WTC11 (cell line): ENCODE measurements around the gene ZFY. TPM values are rescaled to one million over a fixed set of nuclear protein-coding genes. Genes with fewer than 3 reads are reported as not detected.
A peak's percentile ranks its signal among the peaks of the same experiment; 100 is the strongest.

Source experiments
- ATAC-seq: fragments of 200-7000 bp; cut with Tn5 transposase; 2 replicates; pipeline ENCODE4 v1.10.0; 2021; ENCODE audit warnings: mild to moderate bottlenecking, moderate library complexity
- CTCF ChIA-PET: fragments of 300-600 bp; sonication (Branson Sonifier 250); formaldehyde crosslinking; loops from one replicate; lab custom pipeline; 2021; ENCODE audit warnings: antibody characterized with exemption; lab: Charles Lee
- POLR2A ChIA-PET: fragments of 350-600 bp; sonication (Branson Sonifier 250); formaldehyde crosslinking; loops from one replicate; lab custom pipeline; 2021; ENCODE audit warnings: antibody characterized with exemption; lab: Charles Lee
- DNase-seq: peaks from one replicate; pipeline ENCODE4 v3.0.0; 2021; ENCODE audit warnings: low spot score
- H3K27ac Mint-ChIP-seq: 2 replicates; pipeline ENCODE4 v1.8.0; 2021; ENCODE audit warnings: mixed read lengths
- H3K27me3 Mint-ChIP-seq: 2 replicates; pipeline ENCODE4 v1.8.0; 2021; ENCODE audit warnings: low read depth, mild to moderate bottlenecking, moderate library complexity, mixed read lengths
- H3K36me3 Mint-ChIP-seq: 2 replicates; pipeline ENCODE4 v1.8.0; 2021; ENCODE audit warnings: mixed read lengths
- H3K4me1 Mint-ChIP-seq: 2 replicates; pipeline ENCODE4 v1.8.0; 2022; ENCODE audit warnings: mixed read lengths
- H3K4me3 Mint-ChIP-seq: 2 replicates; pipeline ENCODE4 v1.8.0; 2021; ENCODE audit warnings: mild to moderate bottlenecking, moderate library complexity, mixed read lengths
- H3K9me3 Mint-ChIP-seq: 2 replicates; pipeline ENCODE4 v1.8.0; 2021; ENCODE audit warnings: mixed read lengths
- GRHL2 ChIP-seq: fragments of 250-450 bp; sonication (Bioruptor Pico); IDR thresholded peaks from 2 replicates; pipeline ENCODE4 v1.8.0; 2022; ENCODE audit warnings: mild to moderate bottlenecking, moderate library complexity; ENCODE audit not compliant: insufficient replicate concordance, severe bottlenecking
- IRF2 ChIP-seq: sonication (generic); formaldehyde crosslinking; IDR thresholded peaks from 2 replicates; pipeline ENCODE4 v1.8.0; 2022; ENCODE audit warnings: low read depth, missing genetic modification reagents, borderline replicate concordance
- KAT7 ChIP-seq: sonication (generic); formaldehyde crosslinking; IDR thresholded peaks from 2 replicates; pipeline ENCODE4 v1.8.1; 2023; ENCODE audit warnings: missing genetic modification reagents, mild to moderate bottlenecking, borderline replicate concordance
- MXD4 ChIP-seq: fragments of 250-450 bp; sonication (Bioruptor Pico); IDR thresholded peaks from 2 replicates; pipeline ENCODE4 v1.8.0; 2021; ENCODE audit warnings: mild to moderate bottlenecking, moderate library complexity, borderline replicate concordance
- NFE2L1 ChIP-seq: sonication (generic); formaldehyde crosslinking; IDR thresholded peaks from 2 replicates; pipeline ENCODE4 v1.8.1; 2023; ENCODE audit warnings: missing genetic modification reagents
- NFYB ChIP-seq: sonication (generic); formaldehyde crosslinking; conservative IDR thresholded peaks from 2 replicates; pipeline ENCODE4 v1.8.0; 2022; ENCODE audit warnings: low read depth, missing genetic modification reagents
- PRDM15 ChIP-seq: sonication (generic); formaldehyde crosslinking; IDR thresholded peaks from 2 replicates; pipeline ENCODE4 v1.8.0; 2022; ENCODE audit warnings: missing genetic modification reagents
- SP1 ChIP-seq: sonication (generic); formaldehyde crosslinking; conservative IDR thresholded peaks from 2 replicates; pipeline ENCODE4 v1.8.1; 2022; ENCODE audit warnings: missing genetic modification reagents
- STAT6 ChIP-seq: sonication (generic); formaldehyde crosslinking; conservative IDR thresholded peaks from 2 replicates; pipeline ENCODE4 v1.8.1; 2023; ENCODE audit warnings: mild to moderate bottlenecking, low read depth, missing genetic modification reagents, moderate library complexity
- TEAD1 ChIP-seq: sonication (generic); formaldehyde crosslinking; IDR thresholded peaks from 2 replicates; pipeline ENCODE4 v1.8.0; 2022; ENCODE audit warnings: mild to moderate bottlenecking, missing genetic modification reagents
- ZBTB21 ChIP-seq: sonication (generic); formaldehyde crosslinking; IDR thresholded peaks from 2 replicates; pipeline ENCODE4 v1.8.1; 2023; ENCODE audit warnings: mild to moderate bottlenecking, missing genetic modification reagents, borderline replicate concordance
- ZMAT4 ChIP-seq: fragments of 250-450 bp; sonication (Bioruptor Pico); IDR thresholded peaks from 2 replicates; pipeline ENCODE4 v1.9.0; 2021; ENCODE audit warnings: mild to moderate bottlenecking
- ZNF232 ChIP-seq: sonication (generic); formaldehyde crosslinking; IDR thresholded peaks from 2 replicates; pipeline ENCODE4 v1.8.0; 2022; ENCODE audit warnings: mild to moderate bottlenecking, missing genetic modification reagents
- ZNF425 ChIP-seq: fragments of 250-450 bp; sonication (Bioruptor Pico); conservative IDR thresholded peaks from 2 replicates; pipeline ENCODE4 v1.9.0; 2021; ENCODE audit warnings: mild to moderate bottlenecking
- total RNA-seq: library from RNA; stranded (reverse); gene quantifications from 3 replicates; pipeline ENCODE4 v1.2.3, GENCODE V29; 2021
- TF ChIP-seq, protein P1 (sequence below): fragments of 250-450 bp; sonication (Bioruptor Pico); IDR thresholded peaks from 2 replicates; pipeline ENCODE4 v2.1.2; 2022; ENCODE audit warnings: mild to moderate bottlenecking, moderate library complexity
- TF ChIP-seq, protein P2 (sequence below): fragments of 200-600 bp; IDR thresholded peaks from 2 replicates; pipeline ENCODE4 v1.8.0; 2022; ENCODE audit warnings: antibody characterized with exemption

ZFY gene
- total RNA-seq, 1 experiment from 2014 or later, result 6.0 TPM

- ATAC-seq (peak; percentile 84), DNase-seq (peak; percentile 84)
- Mint-ChIP-seq H3K9me3 (no peaks in the 10 kb centered on the region), H3K27me3 (no peaks in the 10 kb centered on the region), H3K27ac (peak overlapping the region; percentile 100), H3K4me1 (peaks cover 22% of the 10 kb centered on the region), H3K4me3 (peak overlapping the region; percentile 80), H3K36me3 (no peaks in the 10 kb centered on the region)
- TF ChIP-seq ZNF232 (CRISPR knock-in tag), result 0 out of 2 replicates have a peak, but pooled peaks have one; percentile 16
- TF ChIP-seq SP1 (CRISPR knock-in tag), result peak; percentile 36; the same call in 1 of the 2 replicates
- no peak for TF ChIP-seq IRF2 (CRISPR knock-in tag)
- TF ChIP-seq STAT6 (CRISPR knock-in tag), result no peak
- no peak for TF ChIP-seq TEAD1 (CRISPR knock-in tag)
- TF ChIP-seq, protein P1, sequence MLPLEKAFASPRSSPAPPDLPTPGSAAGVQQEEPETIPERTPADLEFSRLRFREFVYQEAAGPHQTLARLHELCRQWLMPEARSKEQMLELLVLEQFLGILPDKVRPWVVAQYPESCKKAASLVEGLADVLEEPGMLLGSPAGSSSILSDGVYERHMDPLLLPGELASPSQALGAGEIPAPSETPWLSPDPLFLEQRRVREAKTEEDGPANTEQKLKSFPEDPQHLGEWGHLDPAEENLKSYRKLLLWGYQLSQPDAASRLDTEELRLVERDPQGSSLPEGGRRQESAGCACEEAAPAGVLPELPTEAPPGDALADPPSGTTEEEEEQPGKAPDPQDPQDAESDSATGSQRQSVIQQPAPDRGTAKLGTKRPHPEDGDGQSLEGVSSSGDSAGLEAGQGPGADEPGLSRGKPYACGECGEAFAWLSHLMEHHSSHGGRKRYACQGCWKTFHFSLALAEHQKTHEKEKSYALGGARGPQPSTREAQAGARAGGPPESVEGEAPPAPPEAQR (CRISPR knock-in tag), result no peak
- 0 out of 2 replicates have a peak, but pooled peaks have one; percentile 49 for TF ChIP-seq NFE2L1 (CRISPR knock-in tag)
- TF ChIP-seq, protein P2, sequence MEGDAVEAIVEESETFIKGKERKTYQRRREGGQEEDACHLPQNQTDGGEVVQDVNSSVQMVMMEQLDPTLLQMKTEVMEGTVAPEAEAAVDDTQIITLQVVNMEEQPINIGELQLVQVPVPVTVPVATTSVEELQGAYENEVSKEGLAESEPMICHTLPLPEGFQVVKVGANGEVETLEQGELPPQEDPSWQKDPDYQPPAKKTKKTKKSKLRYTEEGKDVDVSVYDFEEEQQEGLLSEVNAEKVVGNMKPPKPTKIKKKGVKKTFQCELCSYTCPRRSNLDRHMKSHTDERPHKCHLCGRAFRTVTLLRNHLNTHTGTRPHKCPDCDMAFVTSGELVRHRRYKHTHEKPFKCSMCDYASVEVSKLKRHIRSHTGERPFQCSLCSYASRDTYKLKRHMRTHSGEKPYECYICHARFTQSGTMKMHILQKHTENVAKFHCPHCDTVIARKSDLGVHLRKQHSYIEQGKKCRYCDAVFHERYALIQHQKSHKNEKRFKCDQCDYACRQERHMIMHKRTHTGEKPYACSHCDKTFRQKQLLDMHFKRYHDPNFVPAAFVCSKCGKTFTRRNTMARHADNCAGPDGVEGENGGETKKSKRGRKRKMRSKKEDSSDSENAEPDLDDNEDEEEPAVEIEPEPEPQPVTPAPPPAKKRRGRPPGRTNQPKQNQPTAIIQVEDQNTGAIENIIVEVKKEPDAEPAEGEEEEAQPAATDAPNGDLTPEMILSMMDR, result peak; percentile 39; the same call in 1 of the 2 replicates
- TF ChIP-seq ZNF425 (CRISPR knock-in tag), result no peak
- ChIA-PET POLR2A (no interaction called here), CTCF (no interaction called here)
These were observed 695 bp downstream of the ZFY start for GRCh38 chrY:2935716-2936435.

- no peak for DNase-seq
- ChIA-PET CTCF (no interaction called here), POLR2A (no interaction called here)
- Mint-ChIP-seq H3K4me3 (peak overlapping the region; percentile 80), H3K27ac (peak overlapping the region; percentile 100; the same call in 1 of the 2 replicates), H3K4me1 (peaks cover 22% of the 10 kb centered on the region), H3K27me3 (no peaks in the 10 kb centered on the region), H3K36me3 (no peaks in the 10 kb centered on the region), H3K9me3 (no peaks in the 10 kb centered on the region)
- TF ChIP-seq KAT7 (CRISPR knock-in tag) (no peak), ZMAT4 (CRISPR knock-in tag) (no peak)
- no peak for ATAC-seq
These were observed 1.2 kb downstream of the ZFY start for GRCh38 chrY:2936436-2936750.

DNA sequence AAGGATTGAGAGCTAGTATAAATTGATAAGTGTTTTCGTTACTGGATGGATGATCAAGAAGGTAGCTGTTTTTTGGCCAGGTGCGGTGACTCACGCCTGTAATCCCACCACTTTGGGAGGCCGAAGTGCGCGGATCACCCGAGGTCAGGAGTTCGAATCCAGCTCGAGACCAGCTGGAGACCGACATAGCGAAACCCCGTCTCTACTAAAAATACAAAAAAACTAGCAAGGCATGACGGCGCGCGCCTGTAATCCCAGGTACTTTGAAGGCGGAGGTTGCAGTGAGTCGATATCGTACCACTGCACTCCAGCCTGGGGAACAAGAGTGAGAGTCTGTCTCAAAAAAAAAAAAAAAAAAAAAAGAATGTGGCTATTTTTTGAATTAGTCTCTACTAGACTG, 2.0 kb downstream of the ZFY start:
- no peaks in the 10 kb centered on the region for H3K27me3 Mint-ChIP-seq
- ChIA-PET CTCF (no interaction called here), POLR2A (no interaction called here)
- H3K4me1 Mint-ChIP-seq, result peaks cover 22% of the 10 kb centered on the region
- ATAC-seq, result no peak
- no peaks in the 10 kb centered on the region for H3K36me3 Mint-ChIP-seq
- DNase-seq, result no peak
- H3K9me3 Mint-ChIP-seq, result no peaks in the 10 kb centered on the region
- H3K4me3 Mint-ChIP-seq, result peak overlapping the region; percentile 80
- H3K27ac Mint-ChIP-seq, result peak overlapping the region; percentile 38; the same call in 1 of the 2 replicates
- TF ChIP-seq GRHL2 (CRISPR knock-in tag) (no peak), ZBTB21 (no peak), PRDM15 (CRISPR knock-in tag) (no peak), NFYB (no peak), MXD4 (no peak)
